Measurements from ENCODE around the gene ZNF287. TPM values are rescaled to one million over a fixed set of nuclear protein-coding genes. Genes with fewer than 3 reads are reported as not detected.

ZNF287 gene
- total RNA-seq, 1 experiment from 2014 or later = 10.0 TPM

- Histone ChIP-seq H3K9me3 (ENCODE audit: low read depth, low read length, poor library complexity, severe bottlenecking) (no peaks in the 10 kb centered on the region), H3K4me1 (ENCODE audit: insufficient read depth, low read length, poor library complexity, severe bottlenecking) (peaks cover 5% of the 10 kb centered on the region), H3K27me3 (replicated peaks; ENCODE audit: insufficient read depth, low read depth, low read length, poor library complexity) (no peaks in the 10 kb centered on the region), H3K27ac (ENCODE audit: low read depth, low read length, poor library complexity, severe bottlenecking) (no peak overlapping the region), H3K36me3 (ENCODE audit: insufficient read depth, low read length, poor library complexity, severe bottlenecking) (no peaks in the 10 kb centered on the region), H3K4me3 (ENCODE audit: low read depth, low read length, poor library complexity, severe bottlenecking) (no peak overlapping the region)
- BruUV-seq (replicated peaks) = no TSS peak
- CTCF ChIA-PET = interaction anchor here (0.6 kb wide), 1 partner anchor 16 kb away, joined by 5 read pairs; no protein-coding TSS in a partner anchor
- intact Hi-C loops (cut with micrococcal nuclease; ENCODE audit: unreplicated experiment) = loop anchor here (2.0 to 5.0 kb wide), 2 partner anchors 50 to 455 kb away; no protein-coding TSS in a partner anchor
- POLR2A ChIA-PET (ENCODE audit: low non-redundant PET) = no interaction called here
- TF ChIP-seq EZH2 (IDR thresholded peaks at IDR 0.05; ENCODE audit: borderline replicate concordance, low read depth, low read length, poor library complexity, severe bottlenecking) = no peak
- 0 out of 2 replicates have a peak, but pooled peaks have one; percentile 17 for TF ChIP-seq CTCF (conservative IDR thresholded peaks at IDR 0.05; ENCODE audit: low read depth, low read length)
- DNase-seq (ENCODE audit: low spot score) = no peak
Observed at GRCh38 chr17:16537130-16537458, 31.9 kb downstream of the ZNF287 start.

GRCh38 chr17:16534236-16534635 lies 34.8 kb downstream of the ZNF287 start:
- no peak for DNase-seq (ENCODE audit: low spot score)
- TF ChIP-seq CTCF (conservative IDR thresholded peaks at IDR 0.05; ENCODE audit: low read depth, low read length) (no peak), EZH2 (IDR thresholded peaks at IDR 0.05; ENCODE audit: borderline replicate concordance, low read depth, low read length, poor library complexity, severe bottlenecking) (no peak)
- intact Hi-C loops (cut with micrococcal nuclease; ENCODE audit: unreplicated experiment) = no loop called here
- peaks cover 11% of the 10 kb centered on the region for H3K27me3 ChIP-seq (replicated peaks; ENCODE audit: insufficient read depth, low read depth, low read length, poor library complexity)
- ChIA-PET POLR2A (ENCODE audit: low non-redundant PET) (no interaction called here), CTCF (no interaction called here)
- no peak overlapping the region for H3K27ac ChIP-seq (ENCODE audit: low read depth, low read length, poor library complexity, severe bottlenecking)
- H3K9me3 ChIP-seq (ENCODE audit: low read depth, low read length, poor library complexity, severe bottlenecking) = no peaks in the 10 kb centered on the region
- H3K36me3 ChIP-seq (ENCODE audit: insufficient read depth, low read length, poor library complexity, severe bottlenecking) = no peaks in the 10 kb centered on the region
- no TSS peak for BruUV-seq (replicated peaks)
- H3K4me1 ChIP-seq (ENCODE audit: insufficient read depth, low read length, poor library complexity, severe bottlenecking) = peaks cover 5% of the 10 kb centered on the region
- H3K4me3 ChIP-seq (ENCODE audit: low read depth, low read length, poor library complexity, severe bottlenecking) = no peak overlapping the region

- Histone ChIP-seq H3K27me3 (replicated peaks; ENCODE audit: insufficient read depth, low read depth, low read length, poor library complexity) (peaks cover 32% of the 10 kb centered on the region), H3K9me3 (ENCODE audit: low read depth, low read length, poor library complexity, severe bottlenecking) (no peaks in the 10 kb centered on the region), H3K4me3 (ENCODE audit: low read depth, low read length, poor library complexity, severe bottlenecking) (no peak overlapping the region), H3K36me3 (ENCODE audit: insufficient read depth, low read length, poor library complexity, severe bottlenecking) (no peaks in the 10 kb centered on the region), H3K4me1 (ENCODE audit: insufficient read depth, low read length, poor library complexity, severe bottlenecking) (no peaks in the 10 kb centered on the region), H3K27ac (ENCODE audit: low read depth, low read length, poor library complexity, severe bottlenecking) (no peak overlapping the region)
- POLR2A ChIA-PET (ENCODE audit: low non-redundant PET) = no interaction called here
- CTCF ChIA-PET = no interaction called here
- intact Hi-C loops (cut with micrococcal nuclease; ENCODE audit: unreplicated experiment) = no loop called here
- DNase-seq (ENCODE audit: low spot score) = no peak
- TF ChIP-seq CTCF (conservative IDR thresholded peaks at IDR 0.05; ENCODE audit: low read depth, low read length) (no peak), EZH2 (IDR thresholded peaks at IDR 0.05; ENCODE audit: borderline replicate concordance, low read depth, low read length, poor library complexity, severe bottlenecking) (no peak)
- no TSS peak for BruUV-seq (replicated peaks)
Observed at GRCh38 chr17:16529906-16530305, 39.1 kb downstream of the ZNF287 start.

Measured in A673 (cell line).